Urinary bladder (tissue), 4 donors: ENCODE measurements around the gene ADCY9. TPM values are rescaled to one million over a fixed set of nuclear protein-coding genes. Genes with fewer than 3 reads are reported as not detected.

Source experiments
- DNase-seq: peaks from one replicate; pipeline ENCODE4 v3.0.0-alpha.2; 2015; ENCODE audit errors: extremely low spot score
- H3K27ac ChIP-seq: one replicate; pipeline ENCODE4 v1.5.1; 2013; ENCODE audit warnings: low read depth, mild to moderate bottlenecking, moderate library complexity
- H3K36me3 ChIP-seq: one replicate; pipeline ENCODE4 v1.6.1; 2013; ENCODE audit warnings: mild to moderate bottlenecking, moderate library complexity; ENCODE audit not compliant: insufficient read depth
- H3K4me1 ChIP-seq: one replicate; pipeline ENCODE4 v1.6.1; 2013; ENCODE audit warnings: mild to moderate bottlenecking, moderate library complexity; ENCODE audit not compliant: insufficient read depth
- H3K4me3 ChIP-seq: one replicate; pipeline ENCODE4 v1.5.1; 2013; ENCODE audit warnings: low read depth, low read length
- WGBS: extraction: QIAGEN DNeasy Blood & Tissue Kit; methylation state at CpG from one replicate; pipeline ENCODE4 v1.1.7; 2013; 5-methylcytosine and 5-hydroxymethylcytosine counted together
- polyA plus RNA-seq: library from polyadenylated mRNA; stranded (reverse); fragments of 200-250 nt; gene quantifications from one replicate; pipeline ENCODE4 v1.2.3, GENCODE V29; 2013
- total RNA-seq: library from RNA; depleted of rRNA; stranded (reverse); fragments of >200 nt; gene quantifications from one replicate; pipeline ENCODE4 v1.2.3, GENCODE V29; 2014
- donor health status: healthy with polysubstance abuse.
- donor health status: healthy.

The ADCY9 gene
- total and polyA plus RNA-seq, 2 donors, result 18.6 to 21.8 TPM

DNA sequence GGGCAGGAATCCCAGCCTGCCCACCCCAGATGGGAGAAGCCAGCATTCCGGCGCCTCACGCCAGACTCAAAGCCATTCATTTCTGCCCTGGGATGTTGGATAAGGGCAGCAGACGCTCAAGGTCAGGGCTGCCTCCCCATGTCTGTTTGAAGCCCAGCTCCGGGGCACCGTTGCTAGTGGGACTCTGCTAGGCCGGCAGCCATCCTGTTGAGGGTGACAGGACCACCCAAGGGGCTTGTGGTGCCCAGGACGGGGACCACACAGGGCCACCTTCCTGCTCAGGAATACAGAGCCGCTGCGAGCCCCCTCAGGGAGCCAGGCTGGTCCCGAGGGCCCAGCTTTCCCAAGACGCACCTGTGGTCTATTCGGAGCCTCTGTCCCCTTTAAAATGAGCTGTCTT, 134.0 kb downstream of the ADCY9 start:
- Histone ChIP-seq H3K27ac (no peak overlapping the region), H3K4me1 (no peaks in the 10 kb centered on the region), H3K36me3 (no peaks in the 10 kb centered on the region), H3K4me3 (no peak overlapping the region)
- 96% methylated on average over 13 of the region's 13 CpGs for WGBS
- no peak for DNase-seq

DNA sequence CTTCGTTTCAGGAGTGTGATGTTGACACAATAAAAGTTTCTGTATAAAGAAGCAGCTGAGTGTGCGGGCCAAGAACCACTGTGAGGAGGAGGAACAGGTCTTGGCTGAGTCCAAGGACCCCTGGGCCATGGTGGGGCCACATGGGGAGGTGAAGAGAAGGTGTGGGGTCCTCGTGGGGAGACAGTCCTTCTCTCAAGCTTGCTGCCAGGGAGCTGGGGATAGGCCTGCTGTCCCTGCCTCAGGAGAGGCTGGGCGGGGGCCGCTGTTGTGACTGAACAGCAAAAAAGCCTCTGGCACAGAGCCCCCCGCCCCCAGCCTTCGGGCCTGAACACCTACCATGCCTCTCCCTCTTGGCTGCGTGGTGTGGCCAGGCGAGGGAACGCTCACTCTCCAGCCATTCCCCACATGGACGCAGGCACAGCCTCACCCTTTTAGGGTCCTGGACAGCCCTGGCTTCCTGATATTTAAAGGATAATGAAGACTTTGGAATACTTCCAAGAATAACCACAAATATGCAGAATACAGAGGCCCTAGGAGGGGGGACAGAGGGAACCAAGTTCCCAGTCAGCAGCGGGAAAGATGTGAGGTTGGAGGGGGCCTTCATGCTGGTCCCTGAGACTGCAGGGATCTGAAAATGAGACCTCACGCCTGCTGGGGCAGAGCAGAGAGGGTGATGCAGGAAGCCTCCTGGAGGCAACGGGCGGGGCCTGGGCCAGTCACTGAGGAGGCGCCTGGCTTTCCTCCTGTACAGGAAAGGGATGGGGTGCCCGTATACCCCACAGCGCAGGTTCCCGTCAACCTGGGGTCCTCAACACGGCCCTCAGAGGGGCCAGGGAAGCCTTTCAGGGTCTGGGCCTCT, 135.8 kb downstream of the ADCY9 start:
- Histone ChIP-seq H3K27ac (no peak overlapping the region), H3K4me1 (no peaks in the 10 kb centered on the region), H3K36me3 (no peaks in the 10 kb centered on the region), H3K4me3 (no peak overlapping the region)
- DNase-seq, result peak; percentile 64
- WGBS, result 49% methylated on average over 20 of the region's 20 CpGs

DNA sequence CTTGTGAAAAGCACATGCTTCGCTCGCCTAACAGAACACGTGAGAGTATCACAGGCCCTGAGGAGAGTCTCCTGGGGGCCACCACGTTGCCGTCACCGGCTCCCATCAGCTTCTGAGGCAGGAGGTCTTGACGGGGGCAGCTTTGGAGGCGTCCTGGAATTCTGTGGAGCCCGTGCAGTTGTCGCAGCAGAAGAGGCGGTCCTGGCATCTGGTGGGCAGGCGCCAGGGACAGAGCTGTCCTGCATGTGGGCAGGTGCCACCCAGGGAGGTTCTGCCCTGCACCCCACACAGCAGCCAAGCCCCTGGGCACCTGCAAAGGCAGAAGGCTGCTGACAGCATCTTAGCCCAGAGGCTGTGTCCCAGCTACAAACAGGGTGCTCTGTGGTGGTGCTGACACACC, 136.7 kb downstream of the ADCY9 start:
- Histone ChIP-seq H3K4me1 (no peaks in the 10 kb centered on the region), H3K4me3 (no peak overlapping the region), H3K36me3 (no peaks in the 10 kb centered on the region), H3K27ac (no peak overlapping the region)
- no peak for DNase-seq
- whole genome bisulfite sequencing, result 93% methylated on average over 12 of the region's 12 CpGs

- H3K36me3 ChIP-seq, result no peaks in the 10 kb centered on the region
- no peak overlapping the region for H3K27ac ChIP-seq
- H3K4me3 ChIP-seq, result no peak overlapping the region
- no peak for DNase-seq
- no peaks in the 10 kb centered on the region for H3K4me1 ChIP-seq
- WGBS, result 95% methylated on average over 25 of the region's 25 CpGs
Observed at GRCh38 chr16:3979070-3979469, 137.2 kb downstream of the ADCY9 start.

GRCh38 chr16:3977376-3977775, 138.9 kb downstream of the ADCY9 start:
- Histone ChIP-seq H3K27ac (no peak overlapping the region), H3K4me1 (no peaks in the 10 kb centered on the region), H3K36me3 (no peaks in the 10 kb centered on the region), H3K4me3 (no peak overlapping the region)
- no peak for DNase-seq
- WGBS, result 91% methylated on average over 26 of the region's 26 CpGs

- no peak for DNase-seq
- Histone ChIP-seq H3K27ac (no peak overlapping the region), H3K4me3 (no peak overlapping the region), H3K36me3 (no peaks in the 10 kb centered on the region), H3K4me1 (no peaks in the 10 kb centered on the region)
- WGBS, result 83% methylated on average over 8 of the region's 8 CpGs
Observed at GRCh38 chr16:3974751-3975150, 141.5 kb downstream of the ADCY9 start.

DNA sequence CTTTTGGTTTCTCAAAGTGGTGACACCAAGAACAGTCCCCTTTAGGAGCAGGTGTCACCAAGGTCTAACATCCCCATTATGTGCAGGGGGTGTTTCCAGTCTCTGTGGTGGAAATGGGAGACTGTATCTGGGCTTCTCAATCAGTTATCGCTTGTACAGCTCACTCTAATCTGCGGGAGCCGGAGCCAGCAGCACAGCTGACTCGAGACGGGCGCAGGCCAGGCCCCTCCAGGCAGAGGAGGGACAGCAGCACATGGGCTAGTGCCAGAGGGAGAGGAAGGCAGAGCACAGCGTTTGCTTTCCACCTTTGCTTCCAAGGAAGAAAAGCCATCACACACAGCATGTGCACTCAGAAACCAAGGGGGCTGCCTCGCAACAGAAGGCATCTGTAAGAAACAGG, 144.5 kb downstream of the ADCY9 start:
- H3K27ac ChIP-seq, result no peak overlapping the region
- no peaks in the 10 kb centered on the region for H3K4me1 ChIP-seq
- no peak for DNase-seq
- H3K36me3 ChIP-seq, result no peaks in the 10 kb centered on the region
- 75% methylated on average over 8 of the region's 8 CpGs for WGBS
- no peak overlapping the region for H3K4me3 ChIP-seq

DNA sequence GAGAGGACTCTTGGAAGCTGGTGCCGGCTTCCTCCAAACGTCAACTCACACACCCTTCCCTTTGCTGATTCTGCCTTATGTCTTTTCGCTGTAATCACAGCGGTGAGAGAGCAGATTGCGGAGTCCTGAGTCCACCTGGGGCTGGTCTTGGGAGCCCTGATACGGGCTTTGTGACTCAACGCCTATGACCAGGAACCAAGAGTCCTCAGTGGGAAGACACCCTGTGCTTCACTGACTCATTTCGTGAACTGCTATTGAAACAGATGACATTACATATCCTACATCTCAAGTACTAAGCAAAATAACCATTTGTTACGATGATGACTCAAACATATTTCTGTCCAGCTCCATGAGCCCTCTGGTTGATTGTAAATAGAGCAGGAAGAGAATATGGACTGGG, 145.0 kb downstream of the ADCY9 start:
- 84% methylated on average over 9 of the region's 9 CpGs for WGBS
- no peak for DNase-seq
- Histone ChIP-seq H3K36me3 (no peaks in the 10 kb centered on the region), H3K27ac (no peak overlapping the region), H3K4me1 (no peaks in the 10 kb centered on the region), H3K4me3 (no peak overlapping the region)

DNA sequence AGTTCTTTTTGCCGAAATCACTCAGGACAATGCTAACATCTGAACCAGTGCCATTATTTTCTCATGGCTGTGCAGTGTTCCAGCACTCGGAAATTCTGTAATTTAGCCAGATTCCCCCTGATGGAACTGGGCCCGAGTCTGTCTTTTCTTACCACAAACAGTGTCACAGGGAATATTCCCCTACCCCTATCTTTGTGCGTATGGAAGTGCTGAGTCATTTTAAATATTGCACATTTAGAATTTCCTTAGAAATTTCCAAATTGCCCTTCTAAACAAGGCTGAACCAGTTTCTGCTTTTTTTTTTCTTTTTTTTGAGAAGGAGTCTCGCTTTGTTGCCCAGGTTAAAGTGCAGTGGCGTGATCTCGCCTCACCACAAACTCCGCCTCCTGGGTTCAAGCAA, 147.7 kb downstream of the ADCY9 start:
- no peak for DNase-seq
- H3K4me1 ChIP-seq, result no peaks in the 10 kb centered on the region
- 88% methylated on average over 8 of the region's 8 CpGs for WGBS
- no peaks in the 10 kb centered on the region for H3K36me3 ChIP-seq
- no peak overlapping the region for H3K4me3 ChIP-seq
- H3K27ac ChIP-seq, result no peak overlapping the region

- no peaks in the 10 kb centered on the region for H3K36me3 ChIP-seq
- no peak overlapping the region for H3K27ac ChIP-seq
- WGBS, result 97% methylated on average over 24 of the region's 24 CpGs
- DNase-seq, result no peak
- no peak overlapping the region for H3K4me3 ChIP-seq
- H3K4me1 ChIP-seq, result no peaks in the 10 kb centered on the region
Observed at GRCh38 chr16:3966681-3967080, 149.6 kb downstream of the ADCY9 start.

- Histone ChIP-seq H3K4me1 (no peaks in the 10 kb centered on the region), H3K27ac (no peak overlapping the region), H3K4me3 (no peak overlapping the region), H3K36me3 (no peaks in the 10 kb centered on the region)
- DNase-seq, result no peak
- WGBS, result 97% methylated on average over 50 of the region's 50 CpGs
Observed at GRCh38 chr16:3965781-3966582, 150.3 kb downstream of the ADCY9 start.

DNA sequence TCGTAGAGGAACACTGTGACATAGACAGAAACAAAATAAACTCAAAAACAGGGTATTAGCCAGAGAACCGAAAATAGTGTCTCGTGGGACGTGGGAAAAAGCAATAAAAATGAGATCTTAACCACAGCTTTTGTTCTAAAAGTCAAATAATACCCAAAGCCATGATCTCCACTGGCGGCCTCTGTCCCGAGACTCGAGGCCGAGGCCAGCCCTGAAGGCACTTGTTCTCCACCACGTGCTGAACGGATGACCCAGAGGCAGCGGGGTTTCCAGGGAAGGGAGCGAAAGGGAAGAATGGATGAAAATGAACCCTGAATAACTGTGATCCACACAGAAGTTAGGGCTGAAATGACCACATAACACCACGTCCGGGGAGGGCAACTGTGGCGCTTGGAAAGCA, 150.9 kb downstream of the ADCY9 start:
- DNase-seq, result no peak
- H3K27ac ChIP-seq, result no peak overlapping the region

DNA sequence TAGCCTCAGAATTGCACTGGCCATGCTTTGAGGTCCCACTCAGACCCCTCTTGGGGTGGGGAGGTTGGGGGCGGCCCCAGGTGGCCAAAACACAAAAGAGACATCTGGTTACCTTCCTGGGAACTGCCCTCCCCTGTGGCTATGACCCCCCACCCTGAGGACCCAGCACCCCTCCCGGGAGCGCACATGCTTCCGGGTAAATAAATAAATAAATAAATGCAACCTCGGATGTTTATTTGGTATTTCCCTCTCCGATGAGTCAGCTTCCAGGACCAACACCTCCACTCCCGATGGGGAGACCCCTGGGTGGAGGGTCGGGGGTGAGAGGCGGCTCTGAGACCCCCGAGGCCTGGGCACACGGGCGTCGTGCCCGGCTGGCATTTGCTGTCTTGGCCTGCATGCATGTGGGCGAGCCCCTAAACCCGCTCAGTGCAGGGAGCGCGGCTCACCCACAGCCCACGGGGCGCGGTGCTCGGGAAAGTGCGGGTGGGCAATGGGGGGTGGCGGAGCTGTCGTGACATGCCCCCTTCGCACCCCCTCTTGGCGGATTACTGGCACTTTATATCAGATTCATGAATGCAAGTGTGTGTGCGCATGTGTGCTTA, 151.5 kb downstream of the ADCY9 start:
- no peak overlapping the region for H3K27ac ChIP-seq
- no peak overlapping the region for H3K4me3 ChIP-seq
- no peaks in the 10 kb centered on the region for H3K36me3 ChIP-seq
- H3K4me1 ChIP-seq, result no peaks in the 10 kb centered on the region
- 90% methylated on average over 28 of the region's 28 CpGs for WGBS
- DNase-seq, result no peak

More for the DNA sequence above, 150.9 kb downstream of the ADCY9 start:
- Histone ChIP-seq H3K4me3 (no peak overlapping the region), H3K4me1 (no peaks in the 10 kb centered on the region), H3K36me3 (no peaks in the 10 kb centered on the region)
- 90% methylated on average over 15 of the region's 15 CpGs for WGBS
